Body of pancreas (tissue), 4 donors: ENCODE results near the gene RNF41.

Experiments used
- POLR2A ChIP-seq, 3 donors: fragments of 450-650 bp; IDR thresholded peaks; one replicate each; pipeline ENCODE4 v1.6.1; 2016; ENCODE audit warnings: antibody characterized with exemption in 3 of 3, mild to moderate bottlenecking in 2 of 3
- TF ChIP-seq, protein P1 (sequence below), 7 experiments: fragments of 450-650 bp in 4 of 7; fragments of 200-600 bp in 3 of 7; sonication (generic) in 3 of 7; IDR thresholded peaks; one replicate each; pipeline ENCODE4 v1.5.1; 2016 to 2019; ENCODE audit warnings: antibody characterized with exemption in 7 of 7

DNA sequence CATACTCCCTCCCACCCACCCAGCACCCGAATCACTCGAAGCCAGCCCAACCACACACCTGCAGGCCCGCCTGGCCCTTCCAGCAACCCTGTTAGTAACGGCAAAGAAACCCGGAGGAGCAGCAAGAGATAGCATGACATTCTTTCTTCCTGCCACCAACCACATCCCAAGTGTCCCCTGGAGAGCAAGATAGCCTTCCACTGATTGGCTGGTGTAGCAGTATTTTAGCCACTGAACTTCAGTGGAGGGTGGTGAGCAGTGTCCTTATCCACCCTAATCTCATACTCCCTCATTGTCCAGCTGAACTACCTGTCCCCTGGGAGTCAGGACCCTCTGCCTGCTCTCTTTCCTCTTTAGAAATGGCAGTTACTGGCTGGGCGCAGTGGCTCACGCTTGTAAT, 7.4 kb upstream of the RNF41 start:
- TF ChIP-seq, protein P1, sequence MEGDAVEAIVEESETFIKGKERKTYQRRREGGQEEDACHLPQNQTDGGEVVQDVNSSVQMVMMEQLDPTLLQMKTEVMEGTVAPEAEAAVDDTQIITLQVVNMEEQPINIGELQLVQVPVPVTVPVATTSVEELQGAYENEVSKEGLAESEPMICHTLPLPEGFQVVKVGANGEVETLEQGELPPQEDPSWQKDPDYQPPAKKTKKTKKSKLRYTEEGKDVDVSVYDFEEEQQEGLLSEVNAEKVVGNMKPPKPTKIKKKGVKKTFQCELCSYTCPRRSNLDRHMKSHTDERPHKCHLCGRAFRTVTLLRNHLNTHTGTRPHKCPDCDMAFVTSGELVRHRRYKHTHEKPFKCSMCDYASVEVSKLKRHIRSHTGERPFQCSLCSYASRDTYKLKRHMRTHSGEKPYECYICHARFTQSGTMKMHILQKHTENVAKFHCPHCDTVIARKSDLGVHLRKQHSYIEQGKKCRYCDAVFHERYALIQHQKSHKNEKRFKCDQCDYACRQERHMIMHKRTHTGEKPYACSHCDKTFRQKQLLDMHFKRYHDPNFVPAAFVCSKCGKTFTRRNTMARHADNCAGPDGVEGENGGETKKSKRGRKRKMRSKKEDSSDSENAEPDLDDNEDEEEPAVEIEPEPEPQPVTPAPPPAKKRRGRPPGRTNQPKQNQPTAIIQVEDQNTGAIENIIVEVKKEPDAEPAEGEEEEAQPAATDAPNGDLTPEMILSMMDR (IDR thresholded peaks at IDR 0.05), result no peak
- no peak for TF ChIP-seq POLR2A (IDR thresholded peaks at IDR 0.05)
